IMR-90 (cell line): ENCODE data around the gene NR1H4. TPM values are rescaled to one million over a fixed set of nuclear protein-coding genes. Genes with fewer than 3 reads are reported as not detected.

Experiments
- ATAC-seq: fragments of 200-7000 bp; cut with Tn5 transposase; 2 replicates; pipeline ENCODE4 v1.9.1; 2020; ENCODE audit warnings: low read depth, mild to moderate bottlenecking, moderate library complexity
- BruUV-seq: library from RNA; stranded (reverse); fragments of 400-500 nt; replicated peaks from 2 replicates; lab custom pipeline; 2021; lab: Mats Ljungman, UMichigan
- CTCF ChIA-PET: fragments of 300-600 bp; formaldehyde crosslinking; extraction: SDS; loops from one replicate; lab custom pipeline; 2021; ENCODE audit warnings: antibody characterized with exemption; lab: Yijun Ruan, JAX
- POLR2A ChIA-PET: fragments of 300-600 bp; sonication (Branson Sonifier 250); formaldehyde crosslinking; loops from one replicate; lab custom pipeline; 2022; ENCODE audit warnings: antibody characterized with exemption; ENCODE audit not compliant: unreplicated experiment; lab: Charles Lee
- DNase-seq: peaks from one replicate; pipeline ENCODE4 v3.0.0; 2013
- H2AFZ ChIP-seq: replicated peaks from 2 replicates; pipeline ENCODE3; 2013; ENCODE audit warnings: low read length, mild to moderate bottlenecking; ENCODE audit not compliant: poor library complexity
- H2AK5ac ChIP-seq: 2 replicates; pipeline ENCODE4 v1.6.1; 2013; ENCODE audit warnings: low read depth, low read length, inconsistent platforms
- H2AK9ac ChIP-seq: replicated peaks from 2 replicates; pipeline ENCODE3; 2013; ENCODE audit warnings: mild to moderate bottlenecking, low read depth, low read length, moderate library complexity; ENCODE audit not compliant: poor library complexity
- H2BK120ac ChIP-seq: 2 replicates; pipeline ENCODE4 v1.6.1; 2013; ENCODE audit warnings: low read depth, low read length, inconsistent platforms
- H2BK15ac ChIP-seq: 3 replicates; pipeline ENCODE4 v1.6.1; 2013; ENCODE audit warnings: low read depth, low read length, inconsistent platforms
- H2BK20ac ChIP-seq: 2 replicates; pipeline ENCODE4 v1.6.1; 2013; ENCODE audit warnings: low read depth, mild to moderate bottlenecking, inconsistent platforms, low read length, moderate library complexity
- H2BK5ac ChIP-seq: 2 replicates; pipeline ENCODE4 v1.6.1; 2013; ENCODE audit warnings: mild to moderate bottlenecking, low read depth, low read length, inconsistent platforms; ENCODE audit not compliant: poor library complexity, severe bottlenecking
- H3K14ac ChIP-seq: replicated peaks from 2 replicates; pipeline ENCODE4 v1.6.1; 2013; ENCODE audit warnings: low read depth, low read length, inconsistent platforms
- H3K18ac ChIP-seq: 2 replicates; pipeline ENCODE4 v1.6.1; 2013; ENCODE audit warnings: low read depth, low read length, control low read depth
- H3K23ac ChIP-seq: 2 replicates; pipeline ENCODE4 v1.6.1; 2013; ENCODE audit warnings: low read depth, low read length, inconsistent platforms
- H3K27ac ChIP-seq: 2 replicates; pipeline ENCODE4 v1.5.1; 2013; ENCODE audit warnings: mild to moderate bottlenecking, control low read depth, low read length; ENCODE audit not compliant: insufficient read depth
- H3K27me3 ChIP-seq: 2 replicates; pipeline ENCODE4 v1.6.1; 2013; ENCODE audit warnings: low read length; ENCODE audit not compliant: control insufficient read depth, insufficient read depth
- H3K36me3 ChIP-seq: 2 replicates; pipeline ENCODE4 v1.6.1; 2013; ENCODE audit warnings: low read length, mixed read lengths; ENCODE audit not compliant: control insufficient read depth, insufficient read depth
- H3K4ac ChIP-seq: 2 replicates; pipeline ENCODE4 v1.6.1; 2013; ENCODE audit warnings: low read depth, low read length, inconsistent platforms
- H3K4me1 ChIP-seq: 2 replicates; pipeline ENCODE4 v1.6.1; 2013; ENCODE audit warnings: low read length, mixed read lengths; ENCODE audit not compliant: control insufficient read depth, insufficient read depth
- H3K4me2 ChIP-seq: 2 replicates; pipeline ENCODE4 v1.6.1; 2013; ENCODE audit warnings: low read depth, mild to moderate bottlenecking, control low read depth, low read length, moderate library complexity
- H3K4me3 ChIP-seq: 2 replicates; pipeline ENCODE4 v1.5.1; 2013; ENCODE audit warnings: low read depth, mild to moderate bottlenecking, control low read depth, low read length, moderate library complexity; ENCODE audit not compliant: insufficient read depth
- H3K56ac ChIP-seq: 2 replicates; pipeline ENCODE4 v1.6.1; 2013; ENCODE audit warnings: low read length, inconsistent platforms; ENCODE audit not compliant: insufficient read depth; ENCODE audit errors: extremely low read depth
- H3K79me1 ChIP-seq, 2 experiments: 2 replicates each; pipeline ENCODE4 v1.6.1; 2013; ENCODE audit warnings: low read length in 2 of 2, inconsistent platforms in 1 of 2, low read depth in 1 of 2
- H3K9ac ChIP-seq: 2 replicates; pipeline ENCODE4 v1.6.1; 2013; ENCODE audit warnings: low read depth, low read length, control low read depth
- H3K9me1 ChIP-seq: 2 replicates; pipeline ENCODE4 v1.6.1; 2013; ENCODE audit warnings: low read length, inconsistent platforms; ENCODE audit not compliant: insufficient read depth
- H3K9me3 ChIP-seq: 2 replicates; pipeline ENCODE4 v1.6.1; 2013; ENCODE audit warnings: low read length; ENCODE audit not compliant: control insufficient read depth, insufficient read depth
- H4K20me1 ChIP-seq: 2 replicates; pipeline ENCODE4 v1.6.1; 2013; ENCODE audit warnings: low read length, inconsistent platforms; ENCODE audit not compliant: insufficient read depth
- H4K5ac ChIP-seq: 2 replicates; pipeline ENCODE4 v1.6.1; 2013; ENCODE audit warnings: mild to moderate bottlenecking, low read depth, low read length, control low read depth
- H4K8ac ChIP-seq, 2 experiments: 2 replicates each; pipeline ENCODE4 v1.6.1; 2013; ENCODE audit warnings: low read depth in 2 of 2, low read length in 2 of 2, control low read depth in 1 of 2, inconsistent platforms in 1 of 2
- H4K91ac ChIP-seq: 2 replicates; pipeline ENCODE4 v1.6.1; 2013; ENCODE audit warnings: low read depth, low read length, inconsistent platforms; ENCODE audit not compliant: insufficient read depth
- CEBPB ChIP-seq: IDR thresholded peaks from 2 replicates; pipeline ENCODE4 v1.6.1; 2012; ENCODE audit warnings: low read depth, low read length, improper control_type of control experiment
- CHD1 ChIP-seq: IDR thresholded peaks from 2 replicates; pipeline ENCODE4 v1.6.1; 2012; ENCODE audit warnings: low read depth, low read length, improper control_type of control experiment
- NFE2L2 ChIP-seq: fragments of 150-350 bp; IDR thresholded peaks from 2 replicates; pipeline ENCODE4 v1.6.1; 2016; ENCODE audit warnings: low read depth, mild to moderate bottlenecking, low read length
- RAD21 ChIP-seq: IDR thresholded peaks from 2 replicates; pipeline ENCODE4 v1.6.1; 2012; ENCODE audit warnings: low read length, improper control_type of control experiment
- RCOR1 ChIP-seq: IDR thresholded peaks from 2 replicates; pipeline ENCODE4 v1.6.1; 2012; ENCODE audit warnings: mild to moderate bottlenecking, low read length, improper control_type of control experiment; ENCODE audit not compliant: insufficient replicate concordance
- USF2 ChIP-seq: fragments of 150-350 bp; IDR thresholded peaks from 2 replicates; pipeline ENCODE4 v1.6.1; 2017; ENCODE audit warnings: mild to moderate bottlenecking, antibody characterized with exemption, low read length, low read depth
- WGBS, 2 experiments: methylation state at CpG; one replicate each; pipeline versions ENCODE4 v1.1.5 to v1.1.7; 2013; ENCODE audit warnings: missing lambda C conversion rate in 2 of 2; ENCODE audit not compliant: insufficient read length in 1 of 2; ENCODE audit errors: extremely low coverage in 2 of 2; 5-methylcytosine and 5-hydroxymethylcytosine counted together
- dilution Hi-C: fragments of 300-500 bp; cut with HindIII; formaldehyde crosslinking; loops from one replicate; pipeline ENCODE4 v1.14.3; 2018; ENCODE audit warnings: low sequenced_read_pairs; ENCODE audit not compliant: unreplicated experiment
- in situ Hi-C: fragments of 300-500 bp; cut with MboI; formaldehyde crosslinking; loops from 3 replicates; pipeline ENCODE4 v1.14.3; 2019; ENCODE audit warnings: low sequenced_read_pairs, inconsistent platforms, mixed read lengths
- intact Hi-C: fragments of 100-400 bp; cut with micrococcal nuclease; formaldehyde crosslinking; loops from 2 replicates; pipeline ENCODE4 v1.10.0; 2022
- polyA plus RNA-seq, 3 experiments: library from polyadenylated mRNA; depleted of rRNA; stranded (reverse); fragments of >200 nt; gene quantifications; 2 replicates each; pipeline ENCODE4 v1.2.3, GENCODE V29; 2012; ENCODE audit warnings: low replicate concordance in 1 of 3
- total RNA-seq: library from RNA; depleted of rRNA; stranded (reverse); fragments of >200 nt; gene quantifications from 2 replicates; pipeline ENCODE4 v1.2.3, GENCODE V29; 2012
- TF ChIP-seq, protein P1 (sequence below): fragments of 150-350 bp; IDR thresholded peaks from 2 replicates; pipeline ENCODE4 v1.6.1; 2016; ENCODE audit warnings: low read depth, mild to moderate bottlenecking, low read length, moderate library complexity, borderline replicate concordance

The NR1H4 gene
- total and polyA plus RNA-seq, 2 of the 4 experiments (the other 2 are of a cell fraction) = not detected

- no peak overlapping the region for H2BK20ac ChIP-seq
- H3K27ac ChIP-seq = no peak overlapping the region
- H4K91ac ChIP-seq = no peak overlapping the region
- POLR2A ChIA-PET = no interaction called here
- H2AK9ac ChIP-seq = no peak overlapping the region
- no peak overlapping the region for H4K5ac ChIP-seq
- TF ChIP-seq RAD21 (no peak), CHD1 (no peak), USF2 (no peak), RCOR1 (no peak), CEBPB (no peak), NFE2L2 (no peak)
- TF ChIP-seq, protein P1, sequence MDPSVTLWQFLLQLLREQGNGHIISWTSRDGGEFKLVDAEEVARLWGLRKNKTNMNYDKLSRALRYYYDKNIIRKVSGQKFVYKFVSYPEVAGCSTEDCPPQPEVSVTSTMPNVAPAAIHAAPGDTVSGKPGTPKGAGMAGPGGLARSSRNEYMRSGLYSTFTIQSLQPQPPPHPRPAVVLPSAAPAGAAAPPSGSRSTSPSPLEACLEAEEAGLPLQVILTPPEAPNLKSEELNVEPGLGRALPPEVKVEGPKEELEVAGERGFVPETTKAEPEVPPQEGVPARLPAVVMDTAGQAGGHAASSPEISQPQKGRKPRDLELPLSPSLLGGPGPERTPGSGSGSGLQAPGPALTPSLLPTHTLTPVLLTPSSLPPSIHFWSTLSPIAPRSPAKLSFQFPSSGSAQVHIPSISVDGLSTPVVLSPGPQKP = no peak
- H2BK15ac ChIP-seq = no peak overlapping the region
- no peak for ATAC-seq
- H3K23ac ChIP-seq = no peak overlapping the region
- intact Hi-C loops (no loop called here), in situ Hi-C loops (no loop called here), dilution Hi-C loops (no loop called here)
- no peaks in the 10 kb centered on the region for H3K27me3 ChIP-seq
- H3K4me3 ChIP-seq = no peak overlapping the region
- no peak overlapping the region for H3K4ac ChIP-seq
- no peak overlapping the region for H3K56ac ChIP-seq
- H3K9ac ChIP-seq = no peak overlapping the region
- H3K9me3 ChIP-seq = no peaks in the 10 kb centered on the region
- no peak overlapping the region for H3K18ac ChIP-seq
- DNase-seq = no peak
- H2AK5ac ChIP-seq = no peak overlapping the region
- no peaks in the 10 kb centered on the region for H4K20me1 ChIP-seq
- no peak overlapping the region for H2AFZ ChIP-seq
- no peak overlapping the region for H3K14ac ChIP-seq
- CTCF ChIA-PET = no interaction called here
- H3K4me2 ChIP-seq = no peak overlapping the region
- H3K9me1 ChIP-seq = no peaks in the 10 kb centered on the region
- no peaks in the 10 kb centered on the region for H3K36me3 ChIP-seq
- H4K8ac ChIP-seq = no peak overlapping the region
- H2BK5ac ChIP-seq = no peak overlapping the region
- H3K4me1 ChIP-seq = no peaks in the 10 kb centered on the region
- no CpG with 5 or more reads among the region's 3 CpGs for WGBS, 2 experiments
- BruUV-seq = no TSS peak
- no peak overlapping the region for H2BK120ac ChIP-seq
- no peaks in the 10 kb centered on the region for H3K79me1 ChIP-seq
Measured at GRCh38 chr12:100453951-100454350, 19.7 kb upstream of the NR1H4 start.
